Stimulated activated CD4-positive, alpha-beta T cell treated with anti-CD3 and anti-CD28 coated beads, TNF-alpha, amount 100 ng/mL, for 1 hour (primary cell): ENCODE results near the gene PXYLP1.

Experiments used
- DNase-seq, 3 donors: peaks; one replicate each; pipeline ENCODE4 v3.0.0-alpha.2; 2020; ENCODE audit warnings: low read depth in 3 of 3, low spot score in 1 of 3

Gene PXYLP1

DNA sequence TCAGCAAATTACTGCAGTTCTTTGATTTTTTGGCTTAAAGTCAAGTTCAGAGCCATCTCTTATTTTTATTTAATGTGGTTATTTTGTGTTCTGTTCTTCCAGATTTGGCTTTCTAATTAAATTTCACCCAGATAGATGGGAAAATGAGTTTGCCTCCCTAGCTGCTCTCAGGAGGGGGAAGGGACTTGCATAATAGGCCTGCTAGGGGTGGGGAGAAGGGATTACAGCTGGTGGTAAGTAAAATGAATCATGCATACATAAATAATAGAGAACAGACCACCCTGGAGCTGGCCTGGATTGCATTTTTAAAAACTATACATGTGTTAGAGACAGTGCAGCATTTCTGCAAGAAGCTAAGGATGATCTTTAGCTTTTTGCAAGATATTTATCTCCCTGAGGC lies 3.9 kb upstream of the PXYLP1 start:
- DNase-seq, result no peak

DNA sequence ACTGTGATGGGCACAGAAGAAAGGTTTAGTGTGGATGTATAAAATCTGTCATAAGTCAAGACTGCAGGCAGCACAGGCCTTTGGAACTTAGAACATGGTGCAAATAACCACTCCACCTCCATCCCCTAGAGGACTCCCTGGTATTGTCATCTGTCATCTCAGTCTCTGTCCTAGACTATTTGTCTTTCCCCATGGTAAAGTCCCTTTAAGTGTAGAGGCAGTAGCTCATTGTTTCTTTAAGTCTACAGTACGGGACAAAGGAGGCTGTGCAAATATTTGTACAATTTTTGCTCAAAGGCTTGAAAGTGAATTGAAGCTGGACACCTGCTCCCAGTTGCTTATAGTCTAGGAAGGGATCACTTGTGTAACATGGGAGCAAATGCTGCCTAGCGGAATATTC lies 3.2 kb upstream of the PXYLP1 start:
- DNase-seq, result no peak

DNA sequence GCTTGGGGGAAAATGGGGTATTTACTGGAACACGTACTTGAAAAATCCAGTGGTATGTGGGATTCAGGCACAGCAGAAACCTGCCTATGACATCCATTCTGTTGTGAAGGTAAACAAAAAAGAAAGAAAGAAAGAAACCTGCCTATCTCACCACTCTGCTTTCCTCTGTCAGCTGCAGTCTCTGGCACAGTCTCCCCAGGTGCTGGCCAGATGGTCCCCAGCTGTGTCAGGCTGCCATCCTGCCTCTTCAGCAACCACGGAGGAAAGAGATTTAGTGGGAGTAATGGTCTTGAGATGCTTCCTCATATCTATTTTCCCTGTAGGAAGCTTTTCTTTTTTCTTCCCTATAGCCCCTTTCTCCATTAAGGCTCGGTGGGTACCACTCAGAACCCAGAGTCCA lies 2.5 kb upstream of the PXYLP1 start:
- no peak for DNase-seq

DNA sequence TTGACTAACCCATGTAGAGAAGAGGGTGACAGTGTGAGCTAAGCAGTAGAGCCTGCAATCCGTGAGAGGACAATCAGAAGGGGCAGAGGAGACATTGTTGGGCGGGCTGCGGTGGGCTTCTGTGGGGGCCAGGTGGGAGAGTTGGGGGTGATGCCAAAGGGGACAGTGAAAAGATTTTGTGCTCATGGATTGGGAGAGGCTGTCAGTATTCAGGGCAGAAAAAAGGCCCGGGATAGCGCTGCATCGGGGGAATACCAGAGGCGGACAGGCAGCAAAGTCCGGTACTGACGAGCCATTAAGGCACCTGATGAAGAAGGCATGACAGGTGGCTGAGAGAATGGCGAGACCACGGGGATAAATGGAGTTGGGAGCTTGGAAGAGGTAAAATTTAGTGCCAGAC lies 1.3 kb upstream of the PXYLP1 start:
- DNase-seq, result no peak

DNA sequence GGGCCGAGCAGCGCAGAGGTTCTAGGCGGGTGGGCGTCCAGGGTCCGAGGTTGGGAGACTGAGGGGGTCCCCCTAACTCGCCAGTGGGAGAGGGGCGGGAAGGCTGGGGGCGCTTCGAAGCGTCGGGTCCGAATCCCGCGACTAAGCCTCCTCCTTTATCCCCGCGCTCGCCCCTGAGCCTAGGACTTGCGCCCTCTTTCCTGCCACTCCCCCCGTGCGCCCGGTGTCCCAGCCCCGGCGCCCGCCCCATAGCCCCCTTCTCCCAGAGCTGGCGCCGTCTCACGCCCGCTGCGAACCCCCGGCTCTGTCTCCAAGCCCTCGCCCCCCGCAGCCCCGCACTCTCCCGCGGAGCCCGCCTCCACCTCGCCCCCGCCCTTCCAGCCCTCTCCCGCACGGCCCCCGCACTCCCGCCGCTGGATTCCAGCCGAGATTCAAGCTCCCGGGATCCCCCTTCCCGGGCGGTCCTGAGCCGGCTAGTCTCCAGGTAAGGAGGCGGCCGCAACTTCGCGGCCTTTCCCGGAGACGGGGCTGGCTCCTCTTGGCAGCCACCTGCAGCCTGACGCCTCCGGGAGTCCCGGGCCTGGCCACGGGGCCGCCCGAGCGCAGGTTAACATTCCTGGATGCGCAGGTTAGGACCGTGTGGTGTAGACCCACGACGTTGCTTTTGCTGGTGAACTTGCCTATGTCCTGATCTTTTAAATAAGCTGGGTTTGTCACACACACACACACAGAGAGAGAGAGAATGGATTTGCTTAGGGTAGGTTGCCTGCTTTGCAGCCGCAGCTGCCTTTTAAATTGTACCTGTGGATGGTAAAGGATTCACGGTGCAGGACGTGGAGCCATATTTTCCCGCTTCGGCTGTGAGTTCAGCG lies 563 bp downstream of the PXYLP1 start:
- DNase-seq, result no peak

DNA sequence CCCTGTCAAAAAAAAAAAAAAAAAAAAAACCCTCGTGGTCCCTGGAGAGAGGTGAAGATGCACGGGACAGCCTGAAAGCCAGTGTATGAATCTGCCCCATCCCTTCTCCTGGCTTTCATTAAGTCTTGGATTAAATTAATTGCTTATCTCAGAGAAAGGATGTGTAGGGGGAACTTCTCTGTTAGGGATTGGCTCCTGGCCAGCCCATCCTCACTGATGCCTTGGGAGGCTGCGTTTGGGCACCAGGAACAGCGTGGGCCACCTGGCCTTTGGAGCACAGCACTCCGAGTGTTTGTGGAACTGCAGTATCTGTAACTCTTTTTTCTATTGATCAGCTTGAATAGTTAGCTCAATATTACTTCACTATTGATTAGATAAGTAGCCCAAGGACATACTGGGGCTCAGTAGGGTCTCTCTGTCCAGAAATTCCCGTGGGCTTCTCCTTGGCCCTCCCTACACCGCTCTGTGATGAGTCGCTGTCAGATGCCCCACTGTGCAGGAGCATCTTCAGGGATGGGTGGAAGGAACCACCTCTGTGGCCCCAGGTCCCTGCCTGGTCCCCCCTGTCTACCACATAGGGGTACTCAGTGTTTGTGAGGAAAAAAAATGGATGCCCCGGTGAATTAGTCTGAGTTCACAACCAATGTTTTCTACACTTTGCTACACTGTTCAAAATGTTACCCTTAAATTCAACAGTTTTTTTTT lies 2.0 kb downstream of the PXYLP1 start:
- DNase-seq, result no peak

DNA sequence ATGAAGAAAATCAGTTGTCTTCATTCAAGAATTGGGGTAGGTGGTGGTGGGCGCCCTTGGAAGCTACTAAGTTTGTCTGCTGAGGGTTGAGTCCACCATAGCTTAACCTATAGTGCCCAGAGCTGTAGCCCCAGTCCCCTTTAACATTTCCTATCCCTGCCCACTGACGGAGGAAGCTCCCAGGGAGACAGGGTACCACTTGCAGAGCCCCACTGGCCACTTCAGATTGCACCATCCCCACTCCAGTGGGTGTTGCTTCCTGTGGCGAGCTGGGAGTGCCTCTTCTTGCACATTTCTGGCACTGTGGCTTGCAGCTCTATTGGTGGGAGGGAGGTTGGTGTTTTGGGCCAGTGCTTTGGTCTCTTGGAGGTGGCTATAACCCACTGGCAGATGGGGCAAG lies 2.7 kb downstream of the PXYLP1 start:
- no peak for DNase-seq

DNA sequence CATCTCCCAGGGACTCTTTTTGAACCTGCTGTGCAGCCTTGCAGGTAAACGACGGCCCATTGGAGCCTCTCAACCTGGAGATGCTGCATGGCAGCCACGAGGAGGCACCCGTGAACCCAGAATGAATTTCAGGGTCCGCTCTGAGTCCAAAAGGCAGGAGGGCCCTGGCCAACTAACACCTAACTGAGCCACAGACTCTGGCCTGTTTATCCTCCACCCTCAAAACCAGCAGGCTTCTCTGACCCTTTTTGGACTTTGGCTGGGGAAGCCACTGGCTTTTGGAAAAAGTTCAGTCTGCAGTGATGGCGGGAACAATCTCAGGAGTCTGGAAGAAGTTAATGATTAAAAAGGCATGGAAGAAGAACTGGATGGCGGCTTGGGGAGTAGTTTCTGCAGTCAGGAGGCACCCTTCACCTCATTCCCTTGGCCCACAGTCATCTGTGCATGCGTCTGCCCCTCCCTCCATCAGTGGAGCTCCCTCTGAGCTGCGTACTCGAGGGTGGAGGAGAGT lies 4.1 kb downstream of the PXYLP1 start:
- no peak for DNase-seq

DNA sequence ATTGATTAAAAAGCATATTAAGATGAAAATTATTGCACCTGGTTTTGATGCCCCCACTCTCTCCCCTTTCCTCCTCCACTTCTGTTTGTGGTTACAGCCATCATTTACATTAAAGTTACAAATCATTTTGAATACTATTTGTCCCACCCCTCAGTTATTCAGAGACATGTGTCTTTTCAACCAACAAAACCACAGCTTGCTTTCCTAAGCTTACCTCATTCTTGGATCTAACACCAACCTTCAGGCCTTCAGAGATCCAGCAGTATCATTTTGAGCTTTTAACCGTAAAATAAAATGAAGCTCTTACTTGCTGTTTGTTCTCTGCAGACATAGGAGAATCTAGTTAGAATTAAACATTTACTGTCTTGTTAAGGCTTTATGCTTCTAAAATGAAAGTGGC lies 4.7 kb downstream of the PXYLP1 start:
- DNase-seq, result no peak

DNA sequence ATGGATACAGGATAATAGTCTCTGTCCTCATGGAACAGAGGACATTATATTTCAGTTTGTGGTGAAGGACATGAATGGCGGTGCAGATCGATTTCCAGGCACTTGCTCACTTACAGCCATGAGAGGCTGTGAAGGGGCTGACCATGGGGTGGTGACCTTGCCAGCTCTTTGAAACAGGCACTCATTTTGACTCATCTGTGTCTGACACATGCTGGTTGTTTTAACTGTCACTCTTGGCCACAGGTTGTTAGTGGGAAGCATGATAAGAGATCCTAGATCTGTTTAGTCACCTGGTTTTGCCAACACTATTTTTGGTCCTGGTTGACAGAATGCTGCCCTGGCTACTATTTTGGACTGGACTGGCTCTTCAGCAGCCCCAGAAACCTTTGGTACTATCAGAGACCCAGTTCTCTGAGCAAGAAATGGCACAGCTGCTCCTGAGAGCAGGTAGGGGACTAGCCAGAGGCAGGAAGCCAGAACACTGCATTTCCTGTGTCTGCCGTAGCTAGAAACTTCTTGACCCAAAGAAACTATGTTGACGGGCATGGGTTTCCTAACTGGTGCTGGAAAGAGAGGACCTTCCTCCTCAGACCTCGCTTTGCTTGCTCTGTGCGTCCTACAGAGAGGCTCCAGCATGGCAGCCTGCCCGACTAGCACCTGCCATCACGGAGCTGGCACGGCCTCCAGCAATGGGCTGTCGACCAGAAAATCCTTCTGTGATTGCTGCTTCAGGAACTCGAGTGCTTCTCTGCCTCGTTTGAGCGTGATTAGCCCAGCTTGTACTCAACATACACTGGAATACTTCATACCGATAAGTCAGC lies 6.3 kb downstream of the PXYLP1 start:
- no peak for DNase-seq

DNA sequence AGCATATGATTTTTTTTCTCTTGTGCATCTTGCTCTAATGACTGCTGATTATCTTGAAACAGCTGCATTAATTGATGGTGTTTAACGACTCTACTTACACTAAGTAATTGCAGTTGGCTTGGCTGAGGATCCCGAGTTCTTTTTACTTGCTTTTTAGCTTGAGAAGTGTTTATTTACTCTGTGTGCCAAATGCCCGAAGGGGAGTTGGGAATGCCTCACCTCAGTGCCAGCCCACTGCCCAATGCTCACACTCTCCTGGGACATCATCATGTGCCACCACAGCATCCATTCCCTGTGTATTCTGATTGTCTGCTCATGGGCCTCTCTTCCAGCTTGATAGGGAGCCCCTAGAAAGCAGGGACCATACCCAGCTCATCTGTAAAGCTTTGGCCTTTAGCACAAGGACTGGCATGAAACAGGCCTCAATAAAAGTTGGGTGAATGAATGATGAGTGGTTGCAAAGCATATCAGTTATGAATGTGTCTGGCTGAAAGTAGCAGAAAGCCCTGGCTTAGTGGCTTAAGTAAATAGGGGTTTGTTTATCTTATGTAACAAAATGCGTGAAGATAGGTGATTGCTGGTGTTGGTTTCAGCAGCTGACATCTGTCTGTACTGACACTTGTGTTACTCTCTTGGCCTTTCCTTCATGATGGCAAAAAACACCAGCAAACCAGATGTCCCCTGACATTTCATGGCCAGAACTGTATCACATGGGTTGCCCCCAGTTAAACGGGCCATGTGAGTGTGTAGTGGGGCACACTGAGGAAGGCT lies 8.1 kb downstream of the PXYLP1 start:
- DNase-seq, result no peak

DNA sequence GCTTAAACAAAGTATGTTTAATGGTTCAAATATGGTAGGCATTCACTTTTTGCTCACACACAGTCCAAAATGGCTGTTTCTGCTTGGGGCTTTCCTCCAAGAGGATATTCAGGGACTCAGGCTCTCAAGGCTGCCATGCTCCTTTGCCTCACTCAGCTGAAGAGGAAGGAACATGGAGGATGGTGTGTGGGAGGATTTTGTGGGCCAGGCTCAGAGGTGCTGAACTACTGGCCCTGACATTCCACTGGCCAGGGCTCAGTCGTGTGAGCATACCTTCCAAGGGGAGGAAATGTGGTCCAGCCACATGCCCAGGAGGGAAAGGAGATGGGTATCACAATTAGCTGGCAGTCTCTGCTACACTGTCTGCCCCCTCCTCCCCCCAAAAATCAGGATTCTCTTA lies 8.7 kb downstream of the PXYLP1 start:
- no peak for DNase-seq

DNA sequence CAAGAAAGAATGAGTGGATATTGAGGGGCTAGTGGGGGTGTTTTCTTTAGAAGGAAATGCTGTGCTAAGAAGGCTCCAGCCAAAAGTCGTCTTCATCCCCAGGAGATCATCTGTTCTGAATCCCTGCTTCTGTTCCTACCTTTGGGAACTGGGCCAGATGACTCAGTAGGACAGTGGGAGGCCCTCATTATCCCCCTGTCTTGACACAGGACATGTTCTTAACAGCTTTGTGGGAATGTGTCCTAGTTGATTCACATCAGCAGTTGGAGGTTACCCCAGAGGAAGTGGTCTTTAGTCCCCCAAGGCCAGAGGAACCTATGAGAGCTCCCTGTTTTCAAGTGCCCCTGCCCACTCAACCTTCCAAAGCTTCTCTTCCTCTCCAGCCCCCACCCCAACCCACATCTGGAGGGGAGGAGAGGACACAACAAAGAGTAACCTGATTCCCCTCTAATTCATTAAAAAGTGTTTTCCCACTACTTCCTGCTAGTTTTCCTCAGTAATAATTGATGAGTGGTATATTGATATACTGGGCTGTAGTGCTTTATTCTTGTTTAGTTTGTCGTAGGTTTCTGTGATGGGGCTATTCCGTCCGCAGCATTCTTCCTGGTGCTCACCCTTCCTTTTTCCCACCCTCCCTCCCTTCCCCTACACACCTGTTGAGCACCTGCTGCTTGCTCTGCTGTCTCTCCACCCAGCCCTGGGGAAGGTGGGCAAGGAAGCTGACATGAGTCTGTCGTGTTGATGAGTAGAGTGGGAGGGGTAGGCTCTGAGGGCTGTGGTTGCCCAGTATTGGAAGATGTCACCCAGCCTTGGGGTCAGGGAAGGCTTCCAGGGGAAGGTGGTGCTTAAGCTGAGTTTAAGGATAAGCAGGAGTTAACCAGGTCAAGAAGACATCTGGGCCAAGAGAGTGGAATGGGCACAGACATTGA lies 9.3 kb downstream of the PXYLP1 start:
- no peak for DNase-seq

DNA sequence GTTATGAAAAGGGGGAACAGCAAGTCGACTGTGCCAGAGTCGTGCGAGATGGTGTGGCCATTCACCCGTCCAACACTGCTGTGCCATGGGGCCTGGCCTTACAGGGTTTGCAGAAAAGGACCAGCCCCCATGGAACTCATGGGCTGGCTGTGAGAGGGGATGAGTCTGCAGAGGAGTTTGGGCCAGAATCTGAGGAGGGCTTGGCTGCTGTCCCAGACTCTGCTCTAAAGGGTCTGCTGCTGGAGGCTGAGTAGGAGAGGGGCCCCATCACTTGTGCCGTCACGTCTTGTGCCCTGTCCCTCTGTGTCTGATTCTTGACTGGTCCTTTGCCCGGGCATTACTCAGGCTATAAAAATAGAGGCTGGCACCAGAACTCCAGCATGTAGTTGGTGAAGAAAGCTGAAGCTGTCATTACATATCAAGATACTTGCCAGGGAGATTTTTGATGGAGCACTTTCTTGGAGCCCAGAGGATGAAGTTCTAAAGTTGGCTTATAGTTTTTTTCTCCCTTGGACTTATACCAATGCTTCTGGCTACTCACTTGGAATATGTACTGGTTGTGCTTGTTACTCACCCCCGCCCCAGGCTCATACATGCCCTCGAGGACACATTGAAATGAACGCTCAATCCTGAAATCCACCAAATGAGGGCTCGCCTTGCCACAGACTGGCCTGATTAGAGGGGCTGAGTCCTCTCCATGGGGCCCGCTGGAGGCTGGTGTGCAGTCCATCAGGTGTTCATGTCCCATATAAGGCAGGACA lies 10.2 kb downstream of the PXYLP1 start:
- no peak for DNase-seq

DNA sequence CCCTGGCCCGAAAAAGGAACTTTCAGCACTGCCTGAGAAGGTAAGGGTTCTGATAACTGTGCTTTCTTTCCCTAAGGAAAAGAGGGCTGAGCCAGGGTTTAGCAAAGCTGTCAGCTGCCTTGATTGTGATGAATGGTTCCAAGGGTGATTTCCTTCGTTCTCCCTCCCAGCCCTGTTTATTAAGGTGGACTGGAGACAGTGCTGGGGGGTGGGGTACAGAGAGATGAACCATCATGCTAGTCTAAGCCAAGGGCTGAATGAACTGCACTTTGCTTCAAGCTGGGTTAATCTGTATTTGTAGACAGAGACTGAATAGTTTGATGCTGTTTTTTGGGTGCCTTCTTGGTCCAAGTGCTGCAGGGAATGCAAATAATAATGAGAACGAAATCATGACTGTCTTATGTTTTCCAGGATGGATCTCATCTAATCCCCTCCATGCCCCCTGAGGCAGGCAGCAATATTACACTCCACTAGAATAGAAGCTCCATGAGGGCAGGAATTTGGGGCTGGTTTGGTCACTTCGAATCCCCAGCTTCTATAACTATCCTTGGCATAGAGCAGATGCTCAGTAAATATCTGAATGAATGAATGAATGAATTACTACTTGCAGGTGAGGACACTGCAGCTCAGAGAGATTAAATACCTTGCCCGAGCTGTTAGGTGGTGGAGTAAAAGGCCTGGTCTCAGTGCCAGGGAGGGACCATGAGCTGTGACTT lies 10.9 kb downstream of the PXYLP1 start:
- DNase-seq, result no peak

DNA sequence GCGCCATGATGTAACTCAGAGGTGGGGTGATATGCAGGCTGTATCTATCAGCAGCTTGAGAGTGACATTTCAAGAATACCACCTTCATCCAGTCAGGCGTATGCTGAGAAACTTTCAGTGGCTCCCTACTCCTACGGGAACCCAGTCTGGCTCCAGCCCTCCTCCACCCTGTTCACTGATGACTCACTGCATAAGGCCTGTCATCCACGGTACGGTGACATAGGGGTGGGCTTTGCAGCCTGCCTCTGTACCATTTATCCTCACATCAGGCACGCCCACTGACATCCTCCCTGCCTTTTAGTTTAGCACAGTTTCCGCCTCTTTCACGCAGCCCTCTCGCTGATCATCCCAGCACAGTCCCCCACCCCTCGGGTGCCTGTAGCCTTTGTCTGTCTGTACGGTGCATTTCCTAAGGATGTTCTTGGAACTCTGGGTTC lies 11.7 kb downstream of the PXYLP1 start:
- no peak for DNase-seq

DNA sequence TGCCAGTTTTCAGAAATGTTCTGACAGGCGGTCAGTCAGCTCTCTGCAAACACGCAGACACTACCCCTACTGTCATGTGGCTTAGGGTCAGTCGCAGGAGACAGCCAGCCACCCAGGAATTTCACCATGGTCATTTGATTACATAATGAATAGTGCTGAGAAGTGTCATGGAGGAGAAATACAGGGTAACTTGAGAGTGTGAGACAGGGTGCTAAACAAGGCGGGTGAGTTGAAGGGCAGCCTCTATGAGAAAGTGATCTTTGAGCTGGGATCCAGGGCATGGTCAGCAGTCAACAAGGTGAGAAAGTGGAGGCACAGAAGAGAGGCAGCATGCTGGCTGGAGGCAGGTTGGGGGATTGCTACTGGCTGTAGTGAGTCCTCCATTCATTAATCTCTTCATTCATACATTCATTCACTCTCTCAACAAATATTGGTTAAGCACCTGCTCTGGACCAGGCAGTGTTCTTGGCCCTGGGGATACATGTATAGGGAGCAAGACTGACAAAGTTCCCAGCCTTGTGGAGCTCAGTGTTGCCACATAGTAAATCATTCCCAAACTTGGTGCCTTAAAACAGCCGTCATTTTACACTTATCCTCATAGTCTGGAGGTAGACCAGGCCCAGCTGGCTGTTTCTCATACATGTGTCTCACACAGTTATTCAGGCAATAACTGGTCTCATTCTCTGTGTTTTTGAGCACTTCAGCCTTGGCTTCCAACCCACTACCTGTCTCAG lies 14.8 kb downstream of the PXYLP1 start:
- no peak for DNase-seq

DNA sequence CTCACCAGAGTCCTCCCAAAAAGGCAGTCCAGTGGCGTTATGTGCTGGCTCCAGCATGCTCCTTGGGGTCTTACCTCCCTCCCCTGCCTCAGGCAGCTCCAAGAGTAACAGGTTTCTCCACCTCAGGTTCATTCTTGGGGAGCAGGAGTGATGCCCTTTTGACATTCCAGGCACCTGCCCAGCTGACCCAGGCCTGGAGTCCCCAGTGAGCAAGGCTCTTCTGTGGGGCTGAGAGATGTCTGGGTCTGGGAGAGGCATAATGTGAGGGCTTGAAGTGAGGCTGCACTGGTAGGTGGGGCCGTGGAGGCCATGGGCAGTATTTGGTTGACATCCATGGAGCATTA lies 15.3 kb downstream of the PXYLP1 start:
- DNase-seq, result no peak
